ENCODE measurements around the gene RABGGTA.

Gene RABGGTA

GRCh38 chr14:24311837-24312615 is 40.6 kb upstream of the RABGGTA start:
- 94% methylated on average over 1 of the region's 1 CpG for WGBS
- H3K27ac ChIP-seq (ENCODE audit: low read depth, low read length), result no peak overlapping the region
- no peak overlapping the region for H3K4me3 ChIP-seq (ENCODE audit: low read length)
- H3K9ac ChIP-seq (ENCODE audit: low read depth, low read length), result no peak overlapping the region
- peaks cover 19% of the 10 kb centered on the region for H3K36me3 ChIP-seq (ENCODE audit: insufficient read depth, low read length)
- no peaks in the 10 kb centered on the region for H3K9me3 ChIP-seq (ENCODE audit: insufficient read depth, low read depth, low read length)
- H3K4me1 ChIP-seq (ENCODE audit: insufficient read depth, low read length), result no peaks in the 10 kb centered on the region
- no peaks in the 10 kb centered on the region for H3K27me3 ChIP-seq (ENCODE audit: insufficient read depth, low read length)

GRCh38 chr14:24310646-24311604 is 39.5 kb upstream of the RABGGTA start, which contains the start of gene LTB4R:
Gene LTB4R, plus strand, starts transcription at chr14:24311502. Its CDS starts 4,150 bp downstream, at chr14:24315652.
- 96% methylated on average over 99 of the region's 99 CpGs for WGBS
- no peak within 1 kb of the TSS for H3K27ac ChIP-seq (ENCODE audit: low read depth, low read length)
- no peaks in the 10 kb centered on the region for H3K27me3 ChIP-seq (ENCODE audit: insufficient read depth, low read length)
- H3K9me3 ChIP-seq (ENCODE audit: insufficient read depth, low read depth, low read length), result no peaks in the 10 kb centered on the region
- H3K4me1 ChIP-seq (ENCODE audit: insufficient read depth, low read length), result no peaks in the 10 kb centered on the region
- H3K9ac ChIP-seq (ENCODE audit: low read depth, low read length), result no peak within 1 kb of the TSS
- no peak within 1 kb of the TSS for H3K4me3 ChIP-seq (ENCODE audit: low read length)
- H3K36me3 ChIP-seq (ENCODE audit: insufficient read depth, low read length), result peaks cover 30% of the 10 kb centered on the region

- no peaks in the 10 kb centered on the region for H3K4me1 ChIP-seq (ENCODE audit: insufficient read depth, low read length)
- no peak overlapping the region for H3K4me3 ChIP-seq (ENCODE audit: low read length)
- no peaks in the 10 kb centered on the region for H3K27me3 ChIP-seq (ENCODE audit: insufficient read depth, low read length)
- H3K27ac ChIP-seq (ENCODE audit: low read depth, low read length), result no peak overlapping the region
- peaks cover 37% of the 10 kb centered on the region for H3K36me3 ChIP-seq (ENCODE audit: insufficient read depth, low read length)
- no peak overlapping the region for H3K9ac ChIP-seq (ENCODE audit: low read depth, low read length)
- 91% methylated on average over 5 of the region's 5 CpGs for WGBS
- H3K9me3 ChIP-seq (ENCODE audit: insufficient read depth, low read depth, low read length), result no peaks in the 10 kb centered on the region
Observed at GRCh38 chr14:24310265-24310645, 38.9 kb upstream of the RABGGTA start.

GRCh38 chr14:24309538-24310264 is 38.3 kb upstream of the RABGGTA start, which contains the start of gene LTB4R2:
Gene LTB4R2, plus strand, starts transcription at chr14:24310140. Its CDS starts 525 bp downstream, at chr14:24310665.
- Histone ChIP-seq H3K4me1 (ENCODE audit: insufficient read depth, low read length) (no peaks in the 10 kb centered on the region), H3K36me3 (ENCODE audit: insufficient read depth, low read length) (peaks cover 43% of the 10 kb centered on the region), H3K4me3 (ENCODE audit: low read length) (no peak within 1 kb of the TSS), H3K27me3 (ENCODE audit: insufficient read depth, low read length) (no peaks in the 10 kb centered on the region), H3K9ac (ENCODE audit: low read depth, low read length) (no peak within 1 kb of the TSS), H3K27ac (ENCODE audit: low read depth, low read length) (no peak within 1 kb of the TSS), H3K9me3 (ENCODE audit: insufficient read depth, low read depth, low read length) (no peaks in the 10 kb centered on the region)
- 91% methylated on average over 5 of the region's 5 CpGs for WGBS

GRCh38 chr14:24308342-24309124 is 37.1 kb upstream of the RABGGTA start:
- WGBS, result 95% methylated on average over 7 of the region's 7 CpGs
- H3K9me3 ChIP-seq (ENCODE audit: insufficient read depth, low read depth, low read length), result no peaks in the 10 kb centered on the region
- H3K27ac ChIP-seq (ENCODE audit: low read depth, low read length), result no peak overlapping the region
- peaks cover 54% of the 10 kb centered on the region for H3K36me3 ChIP-seq (ENCODE audit: insufficient read depth, low read length)
- H3K4me3 ChIP-seq (ENCODE audit: low read length), result no peak overlapping the region
- H3K4me1 ChIP-seq (ENCODE audit: insufficient read depth, low read length), result no peaks in the 10 kb centered on the region
- no peaks in the 10 kb centered on the region for H3K27me3 ChIP-seq (ENCODE audit: insufficient read depth, low read length)
- no peak overlapping the region for H3K9ac ChIP-seq (ENCODE audit: low read depth, low read length)

GRCh38 chr14:24307575-24308341 is 36.4 kb upstream of the RABGGTA start, which contains the start of gene CIDEB:
Gene CIDEB, minus strand, starts transcription at chr14:24307977. Its CDS starts 119 bp downstream, at chr14:24307858.
- Histone ChIP-seq H3K36me3 (ENCODE audit: insufficient read depth, low read length) (peaks cover 62% of the 10 kb centered on the region), H3K4me3 (ENCODE audit: low read length) (no peak within 1 kb of the TSS), H3K9ac (ENCODE audit: low read depth, low read length) (no peak within 1 kb of the TSS), H3K27ac (ENCODE audit: low read depth, low read length) (no peak within 1 kb of the TSS), H3K9me3 (ENCODE audit: insufficient read depth, low read depth, low read length) (no peaks in the 10 kb centered on the region), H3K27me3 (ENCODE audit: insufficient read depth, low read length) (no peaks in the 10 kb centered on the region), H3K4me1 (ENCODE audit: insufficient read depth, low read length) (no peaks in the 10 kb centered on the region)
- 69% methylated on average over 6 of the region's 6 CpGs for WGBS

- Histone ChIP-seq H3K27me3 (ENCODE audit: insufficient read depth, low read length) (no peaks in the 10 kb centered on the region), H3K36me3 (ENCODE audit: insufficient read depth, low read length) (peaks cover 66% of the 10 kb centered on the region), H3K4me1 (ENCODE audit: insufficient read depth, low read length) (no peaks in the 10 kb centered on the region), H3K27ac (ENCODE audit: low read depth, low read length) (no peak overlapping the region), H3K9ac (ENCODE audit: low read depth, low read length) (no peak overlapping the region), H3K4me3 (ENCODE audit: low read length) (no peak overlapping the region), H3K9me3 (ENCODE audit: insufficient read depth, low read depth, low read length) (no peaks in the 10 kb centered on the region)
- 86% methylated on average over 11 of the region's 11 CpGs for WGBS
Observed at GRCh38 chr14:24307156-24307574, 35.8 kb upstream of the RABGGTA start.

- Histone ChIP-seq H3K27me3 (ENCODE audit: insufficient read depth, low read length) (no peaks in the 10 kb centered on the region), H3K36me3 (ENCODE audit: insufficient read depth, low read length) (peaks cover 62% of the 10 kb centered on the region)
Observed at GRCh38 chr14:24304019-24304387, 32.6 kb upstream of the RABGGTA start.

GRCh38 chr14:24300326-24300980 is 29.1 kb upstream of the RABGGTA start:
- H3K9me3 ChIP-seq (ENCODE audit: insufficient read depth, low read depth, low read length), result no peaks in the 10 kb centered on the region
- H3K27ac ChIP-seq (ENCODE audit: low read depth, low read length), result no peak overlapping the region
- H3K4me1 ChIP-seq (ENCODE audit: insufficient read depth, low read length), result peaks cover 2% of the 10 kb centered on the region; the same call in 1 of the 2 replicates
- H3K36me3 ChIP-seq (ENCODE audit: insufficient read depth, low read length), result peaks cover 55% of the 10 kb centered on the region
- WGBS, result 39% methylated on average over 16 of the region's 16 CpGs
- H3K27me3 ChIP-seq (ENCODE audit: insufficient read depth, low read length), result no peaks in the 10 kb centered on the region
- peak overlapping the region; percentile 78 for H3K9ac ChIP-seq (ENCODE audit: low read depth, low read length)
- H3K4me3 ChIP-seq (ENCODE audit: low read length), result peak overlapping the region; percentile 73

More at GRCh38 chr14:24304019-24304387, 32.6 kb upstream of the RABGGTA start:
- WGBS, result 96% methylated on average over 11 of the region's 11 CpGs
- no peak overlapping the region for H3K27ac ChIP-seq (ENCODE audit: low read depth, low read length)
- H3K9ac ChIP-seq (ENCODE audit: low read depth, low read length), result no peak overlapping the region
- H3K4me1 ChIP-seq (ENCODE audit: insufficient read depth, low read length), result no peaks in the 10 kb centered on the region; the same call in 1 of the 2 replicates
- H3K9me3 ChIP-seq (ENCODE audit: insufficient read depth, low read depth, low read length), result no peaks in the 10 kb centered on the region
- H3K4me3 ChIP-seq (ENCODE audit: low read length), result no peak overlapping the region
